Mesendoderm (in vitro differentiated cells): ENCODE measurements around the gene IFI35. TPM values are rescaled to one million over a fixed set of nuclear protein-coding genes. Genes with fewer than 3 reads are reported as not detected.

Experiments
- DNase-seq: peaks from one replicate; pipeline ENCODE4 v3.0.0; 2013
- H2AK5ac ChIP-seq: 2 replicates; pipeline ENCODE4 v1.6.1; 2013; ENCODE audit warnings: low read length, inconsistent platforms
- H2BK120ac ChIP-seq: 2 replicates; pipeline ENCODE4 v1.6.1; 2013; ENCODE audit warnings: low read depth, mild to moderate bottlenecking, low read length, moderate library complexity, mixed read lengths
- H2BK15ac ChIP-seq: replicated peaks from 2 replicates; pipeline ENCODE4 v1.6.1; 2013; ENCODE audit warnings: low read depth, mild to moderate bottlenecking, moderate library complexity
- H2BK5ac ChIP-seq: 2 replicates; pipeline ENCODE4 v1.6.1; 2013; ENCODE audit warnings: low read length, inconsistent platforms
- H3K18ac ChIP-seq: 2 replicates; pipeline ENCODE4 v1.6.1; 2013; ENCODE audit warnings: mild to moderate bottlenecking, low read length, mixed read lengths
- H3K23ac ChIP-seq: one replicate; pipeline ENCODE4 v1.6.1; 2013; ENCODE audit warnings: low read length
- H3K27ac ChIP-seq: 2 replicates; pipeline ENCODE4 v1.5.1; 2013; ENCODE audit warnings: low read depth, mild to moderate bottlenecking, inconsistent platforms, low read length, moderate library complexity
- H3K27me3 ChIP-seq: 2 replicates; pipeline ENCODE4 v1.6.1; 2013; ENCODE audit warnings: low read length, control low read depth, mild to moderate bottlenecking, inconsistent platforms; ENCODE audit not compliant: insufficient read depth, poor library complexity
- H3K36me3 ChIP-seq: 2 replicates; pipeline ENCODE4 v1.6.1; 2013; ENCODE audit warnings: low read length, inconsistent platforms; ENCODE audit not compliant: control insufficient read depth, insufficient read depth
- H3K4ac ChIP-seq: one replicate; pipeline ENCODE4 v1.6.1; 2013; ENCODE audit warnings: low read depth, mild to moderate bottlenecking, low read length, moderate library complexity
- H3K4me1 ChIP-seq: 2 replicates; pipeline ENCODE4 v1.6.1; 2013; ENCODE audit warnings: low read depth, low read length, inconsistent platforms; ENCODE audit not compliant: control insufficient read depth
- H3K4me2 ChIP-seq: 2 replicates; pipeline ENCODE4 v1.6.1; 2013; ENCODE audit warnings: low read length
- H3K4me3 ChIP-seq: 2 replicates; pipeline ENCODE4 v1.5.1; 2013; ENCODE audit warnings: mild to moderate bottlenecking, low read length
- H3K56ac ChIP-seq: one replicate; pipeline ENCODE4 v1.6.1; 2013; ENCODE audit warnings: low read length
- H3K79me1 ChIP-seq: 2 replicates; pipeline ENCODE4 v1.6.1; 2013; ENCODE audit warnings: low read length, inconsistent platforms
- H3K79me2 ChIP-seq: 2 replicates; pipeline ENCODE4 v1.6.1; 2013; ENCODE audit warnings: mild to moderate bottlenecking, low read length; ENCODE audit not compliant: control insufficient read depth, insufficient read depth
- H3K9ac ChIP-seq: 2 replicates; pipeline ENCODE4 v1.6.1; 2013; ENCODE audit warnings: low read length, inconsistent platforms
- H4K5ac ChIP-seq: one replicate; pipeline ENCODE4 v1.6.1; 2013; ENCODE audit warnings: low read length
- H4K8ac ChIP-seq: one replicate; pipeline ENCODE4 v1.6.1; 2013; ENCODE audit warnings: low read depth, mild to moderate bottlenecking, control low read depth, low read length, moderate library complexity
- WGBS: extraction: QIAGEN DNeasy Blood & Tissue Kit; methylation state at CpG from one replicate; pipeline ENCODE4 v1.1.7; 2013; ENCODE audit warnings: low lambda C conversion rate, missing lambda C conversion rate; ENCODE audit not compliant: insufficient coverage; ENCODE audit errors: extremely low coverage; 5-methylcytosine and 5-hydroxymethylcytosine counted together
- polyA plus RNA-seq, 2 experiments: library from polyadenylated mRNA; stranded (reverse); fragments of 200-250 nt; gene quantifications; one replicate each; pipeline ENCODE4 v1.2.3, GENCODE V29; 2013

The IFI35 gene
- polyA plus RNA-seq (2013, experiment 1 of 2), result 0.63 TPM
- polyA plus RNA-seq (2013, experiment 2 of 2), result 0.77 TPM

GRCh38 chr17:43006639-43007551 lies at the start of gene IFI35:
Gene IFI35 (plus strand): TSS chr17:43006784. CDS start chr17:43006948, 164 bp downstream.
- Histone ChIP-seq H3K27ac (peak within 1 kb of the TSS; percentile 71), H3K27me3 (no peaks in the 10 kb centered on the region), H2BK5ac (no peak within 1 kb of the TSS), H3K79me1 (no peaks in the 10 kb centered on the region), H2BK120ac (no peak within 1 kb of the TSS), H3K79me2 (no peaks in the 10 kb centered on the region), H2BK15ac (no peak within 1 kb of the TSS), H3K36me3 (peaks cover 2% of the 10 kb centered on the region), H4K8ac (no peak within 1 kb of the TSS), H3K56ac (peak within 1 kb of the TSS; percentile 81), H3K9ac (peak within 1 kb of the TSS; percentile 75), H2AK5ac (no peak within 1 kb of the TSS), H3K4ac (no peak within 1 kb of the TSS), H4K5ac (no peak within 1 kb of the TSS), H3K18ac (no peak within 1 kb of the TSS), H3K4me2 (peak within 1 kb of the TSS; percentile 59), H3K23ac (no peak within 1 kb of the TSS), H3K4me3 (peak within 1 kb of the TSS; percentile 8), H3K4me1 (no peaks in the 10 kb centered on the region)
- WGBS, result no CpG with 5 or more reads among the region's 18 CpGs
- DNase-seq, result peak; percentile 80

DNA sequence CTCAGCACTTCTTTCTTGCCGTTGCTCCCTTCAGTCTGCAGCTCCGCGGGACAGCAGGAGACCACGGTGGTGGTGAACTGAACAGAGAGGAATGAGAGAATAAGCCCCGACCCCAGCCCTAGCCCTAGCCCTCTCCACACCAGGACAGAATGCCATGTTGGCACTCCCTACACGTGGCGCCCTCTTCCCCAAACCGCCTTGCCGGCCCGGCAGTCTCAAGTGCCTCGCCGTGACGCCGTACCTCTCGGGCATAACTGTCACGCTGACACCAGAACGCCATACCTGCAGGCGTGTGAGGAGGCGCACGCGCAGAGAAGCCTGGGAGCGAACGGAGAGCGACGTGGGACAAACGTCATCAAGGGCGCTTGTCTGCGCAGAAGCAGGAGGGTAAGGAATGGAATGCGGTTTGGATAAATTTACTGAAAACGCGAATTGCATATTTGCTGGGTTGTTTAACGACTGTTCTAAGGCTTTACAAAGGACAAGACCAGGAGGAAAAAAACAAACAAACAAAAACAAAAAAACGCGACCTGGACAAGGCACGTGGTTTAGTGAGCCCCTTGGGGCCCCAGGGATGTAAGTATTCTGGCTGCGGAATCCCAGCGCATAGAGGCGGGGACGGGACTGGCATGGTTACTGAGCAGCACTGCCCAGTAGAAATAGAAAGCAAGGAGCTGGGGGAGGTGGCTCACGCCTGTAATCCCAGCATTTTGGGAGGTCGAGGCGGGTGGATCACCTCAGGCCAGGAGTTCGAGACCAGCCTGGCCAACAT lies 42.2 kb upstream of the IFI35 start, which contains the start of gene AARSD1:
AARSD1 (minus strand) TSS at position 294 of the 772 bp plus-strand sequence; CDS start at position 280, 14 bp downstream.
- peak within 1 kb of the TSS; percentile 94 for H3K9ac ChIP-seq
- peak within 1 kb of the TSS; percentile 22 for H2AK5ac ChIP-seq
- H3K4ac ChIP-seq, result peak within 1 kb of the TSS; percentile 57
- DNase-seq, result peak; percentile 98
- peak within 1 kb of the TSS; percentile 95 for H3K4me3 ChIP-seq
- H2BK15ac ChIP-seq, result no peak within 1 kb of the TSS
- H3K79me1 ChIP-seq, result peaks cover 6% of the 10 kb centered on the region
- H4K8ac ChIP-seq, result no peak within 1 kb of the TSS
- H3K27ac ChIP-seq, result no peak within 1 kb of the TSS
- peak within 1 kb of the TSS; percentile 29 for H3K18ac ChIP-seq
- peak within 1 kb of the TSS; percentile 96 for H3K56ac ChIP-seq
- H3K4me1 ChIP-seq, result peaks cover 2% of the 10 kb centered on the region
- no peaks in the 10 kb centered on the region for H3K27me3 ChIP-seq
- WGBS, result no CpG with 5 or more reads among the region's 43 CpGs
- H2BK5ac ChIP-seq, result no peak within 1 kb of the TSS
- no peak within 1 kb of the TSS for H2BK120ac ChIP-seq
- no peak within 1 kb of the TSS for H3K23ac ChIP-seq
- peak within 1 kb of the TSS; percentile 97 for H3K4me2 ChIP-seq
- H4K5ac ChIP-seq, result no peak within 1 kb of the TSS
- peaks cover 7% of the 10 kb centered on the region for H3K79me2 ChIP-seq
- H3K36me3 ChIP-seq, result peaks cover 4% of the 10 kb centered on the region

DNA sequence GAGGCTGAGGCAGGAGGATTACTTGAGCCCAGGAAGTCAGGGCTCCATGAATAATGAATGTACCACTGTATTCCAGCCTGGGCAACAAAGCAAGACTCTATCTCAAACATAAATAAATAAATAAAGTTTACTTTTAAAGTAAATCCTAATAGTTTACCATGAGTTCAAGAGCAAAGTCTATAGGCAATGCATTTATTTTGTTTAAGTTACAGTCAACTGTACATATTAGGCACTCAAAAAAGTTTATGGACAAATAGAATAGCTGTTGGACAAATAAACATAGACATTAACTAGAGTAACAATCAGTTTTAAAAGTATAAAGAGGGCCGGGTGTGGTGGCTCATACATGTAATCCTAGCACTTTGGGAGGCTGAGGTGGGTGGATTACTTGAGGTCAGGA lies 38.7 kb upstream of the IFI35 start:
- H2BK5ac ChIP-seq, result no peak overlapping the region
- no peak overlapping the region for H3K56ac ChIP-seq
- H3K4ac ChIP-seq, result no peak overlapping the region
- H3K4me3 ChIP-seq, result no peak overlapping the region
- H3K4me2 ChIP-seq, result no peak overlapping the region
- no peaks in the 10 kb centered on the region for H3K27me3 ChIP-seq
- H2AK5ac ChIP-seq, result no peak overlapping the region
- peaks cover 7% of the 10 kb centered on the region for H3K79me2 ChIP-seq
- no CpG with 5 or more reads among the region's 1 CpG for WGBS
- H4K8ac ChIP-seq, result no peak overlapping the region
- H3K4me1 ChIP-seq, result peaks cover 2% of the 10 kb centered on the region
- no peak overlapping the region for H2BK15ac ChIP-seq
- H3K36me3 ChIP-seq, result no peaks in the 10 kb centered on the region
- H3K23ac ChIP-seq, result no peak overlapping the region
- no peak overlapping the region for H3K27ac ChIP-seq
- no peak overlapping the region for H3K9ac ChIP-seq
- H3K79me1 ChIP-seq, result peaks cover 6% of the 10 kb centered on the region
- DNase-seq, result no peak
- H4K5ac ChIP-seq, result no peak overlapping the region
- H3K18ac ChIP-seq, result no peak overlapping the region
- H2BK120ac ChIP-seq, result no peak overlapping the region

- no peak overlapping the region for H3K4ac ChIP-seq
- H3K27me3 ChIP-seq, result no peaks in the 10 kb centered on the region
- no peak overlapping the region for H2BK120ac ChIP-seq
- H4K5ac ChIP-seq, result no peak overlapping the region
- H2BK15ac ChIP-seq, result no peak overlapping the region
- no peak overlapping the region for H2BK5ac ChIP-seq
- WGBS, result no CpG with 5 or more reads among the region's 5 CpGs
- H3K4me2 ChIP-seq, result no peak overlapping the region
- H3K56ac ChIP-seq, result no peak overlapping the region
- H3K4me1 ChIP-seq, result no peaks in the 10 kb centered on the region
- no peak overlapping the region for H3K18ac ChIP-seq
- H3K36me3 ChIP-seq, result no peaks in the 10 kb centered on the region
- no peak overlapping the region for H4K8ac ChIP-seq
- H3K79me1 ChIP-seq, result no peaks in the 10 kb centered on the region
- H3K4me3 ChIP-seq, result no peak overlapping the region
- H3K79me2 ChIP-seq, result no peaks in the 10 kb centered on the region
- no peak overlapping the region for H3K23ac ChIP-seq
- DNase-seq, result no peak
- H3K9ac ChIP-seq, result no peak overlapping the region
- no peak overlapping the region for H2AK5ac ChIP-seq
- H3K27ac ChIP-seq, result no peak overlapping the region
Observed at GRCh38 chr17:42969001-42969581, 37.5 kb upstream of the IFI35 start.

GRCh38 chr17:42971589-42971988 lies 35.0 kb upstream of the IFI35 start:
- DNase-seq, result no peak
- Histone ChIP-seq H3K4me3 (no peak overlapping the region), H2BK15ac (no peak overlapping the region), H3K23ac (no peak overlapping the region), H3K27me3 (no peaks in the 10 kb centered on the region), H3K4me1 (no peaks in the 10 kb centered on the region), H2BK120ac (no peak overlapping the region), H3K4ac (no peak overlapping the region), H3K56ac (no peak overlapping the region), H2BK5ac (no peak overlapping the region), H3K9ac (no peak overlapping the region), H3K36me3 (no peaks in the 10 kb centered on the region), H3K4me2 (no peak overlapping the region), H2AK5ac (no peak overlapping the region), H4K8ac (no peak overlapping the region), H3K79me1 (no peaks in the 10 kb centered on the region), H3K18ac (no peak overlapping the region), H4K5ac (no peak overlapping the region), H3K79me2 (no peaks in the 10 kb centered on the region), H3K27ac (no peak overlapping the region)
- WGBS, result no CpG with 5 or more reads among the region's 5 CpGs
